Bronchial epithelial cell (primary cell): ENCODE measurements around the gene HSPA12B. TPM values are rescaled to one million over a fixed set of nuclear protein-coding genes. Genes with fewer than 3 reads are reported as not detected.

Source experiments
- DNase-seq: peaks from one replicate; pipeline ENCODE4 v3.0.0-alpha.2; 2010; ENCODE audit warnings: low read depth
- FAIRE-seq: peaks from 2 replicates; lab custom pipeline; 2011; peaks lifted over from hg19 to GRCh38; lab: Jason Lieb, UNC
- H3K27me3 ChIP-seq: 2 replicates; pipeline ENCODE4 v1.5.1; 2011; ENCODE audit warnings: low read length; ENCODE audit not compliant: control insufficient read depth, insufficient read depth
- H3K36me3 ChIP-seq: 2 replicates; pipeline ENCODE4 v1.5.1; 2011; ENCODE audit warnings: low read length; ENCODE audit not compliant: control insufficient read depth, insufficient read depth
- H3K4me3 ChIP-seq: 2 replicates; pipeline ENCODE4 v1.5.1; 2011; ENCODE audit warnings: mild to moderate bottlenecking, low read depth, low read length, control low read depth
- CTCF ChIP-seq: IDR thresholded peaks from 2 replicates; pipeline ENCODE4 v1.5.1; 2011; ENCODE audit warnings: mild to moderate bottlenecking, moderate library complexity, low read length, control low read depth, inconsistent platforms; ENCODE audit not compliant: insufficient read depth, severe bottlenecking
- total RNA-seq: library from RNA; depleted of rRNA; stranded (reverse); fragments of >200 nt; gene quantifications from 2 replicates; pipeline ENCODE4 v1.2.1, GENCODE V29; 2014

HSPA12B gene
- total RNA-seq, 1 donor from 2014 or later, result not detected

DNA sequence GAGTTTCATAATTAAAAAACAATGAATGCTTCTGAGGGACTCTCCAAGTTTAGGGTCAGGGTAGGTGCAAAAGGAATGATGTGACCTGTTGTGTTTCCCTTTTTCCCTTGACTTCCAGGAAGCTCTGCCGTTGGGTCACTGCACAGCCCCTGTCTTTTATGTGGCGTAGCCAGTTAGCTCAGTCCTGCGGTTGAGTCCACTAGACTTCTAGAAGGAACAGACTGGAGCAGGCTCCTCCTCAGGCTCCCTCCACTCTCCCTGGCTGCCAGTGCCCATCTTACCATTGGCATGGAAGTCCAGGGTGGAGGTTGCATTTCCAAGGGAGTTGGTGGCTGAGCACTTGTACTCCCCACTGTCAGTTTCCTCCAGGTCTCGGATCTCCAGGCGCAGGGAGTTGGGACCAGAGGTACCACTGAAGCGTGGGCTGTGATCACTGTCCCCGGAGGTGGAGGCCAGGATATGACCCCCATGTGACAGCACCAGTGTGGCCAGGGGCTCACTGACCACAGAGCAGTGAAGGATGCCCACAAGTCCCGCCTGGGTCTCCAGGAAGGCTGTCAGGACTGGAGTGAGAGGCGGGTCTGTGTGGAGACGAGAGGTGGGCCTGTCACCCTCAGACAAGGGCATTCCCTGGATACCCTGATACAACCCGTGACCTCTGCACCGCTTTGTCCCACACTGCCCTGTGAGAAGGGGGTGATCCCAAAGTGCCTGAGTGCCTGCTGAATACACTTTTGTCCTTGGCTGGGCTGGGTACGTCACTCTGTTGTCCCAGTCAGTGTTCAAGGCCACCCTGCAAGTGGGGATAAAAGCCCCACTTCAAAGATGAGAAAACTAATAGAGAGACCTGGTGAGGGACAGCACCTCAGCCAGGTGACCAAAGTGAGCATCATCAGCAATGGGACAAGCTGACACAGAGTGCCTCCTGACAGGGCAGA, 31.2 kb upstream of the HSPA12B start:
- no peak for FAIRE-seq
- Histone ChIP-seq H3K4me3 (no peak overlapping the region), H3K27me3 (no peaks in the 10 kb centered on the region), H3K36me3 (no peaks in the 10 kb centered on the region)
- no peak for DNase-seq
- TF ChIP-seq CTCF, result no peak

GRCh38 chr20:3702611-3703391, 29.7 kb upstream of the HSPA12B start:
- no peak overlapping the region for H3K4me3 ChIP-seq
- no peak for TF ChIP-seq CTCF
- no peaks in the 10 kb centered on the region for H3K27me3 ChIP-seq
- H3K36me3 ChIP-seq, result no peaks in the 10 kb centered on the region
- FAIRE-seq, result no peak
- no peak for DNase-seq

GRCh38 chr20:3704087-3704486, 28.4 kb upstream of the HSPA12B start:
- FAIRE-seq (no peak), DNase-seq (no peak)
- TF ChIP-seq CTCF, result no peak
- Histone ChIP-seq H3K4me3 (no peak overlapping the region), H3K36me3 (no peaks in the 10 kb centered on the region), H3K27me3 (no peaks in the 10 kb centered on the region)

DNA sequence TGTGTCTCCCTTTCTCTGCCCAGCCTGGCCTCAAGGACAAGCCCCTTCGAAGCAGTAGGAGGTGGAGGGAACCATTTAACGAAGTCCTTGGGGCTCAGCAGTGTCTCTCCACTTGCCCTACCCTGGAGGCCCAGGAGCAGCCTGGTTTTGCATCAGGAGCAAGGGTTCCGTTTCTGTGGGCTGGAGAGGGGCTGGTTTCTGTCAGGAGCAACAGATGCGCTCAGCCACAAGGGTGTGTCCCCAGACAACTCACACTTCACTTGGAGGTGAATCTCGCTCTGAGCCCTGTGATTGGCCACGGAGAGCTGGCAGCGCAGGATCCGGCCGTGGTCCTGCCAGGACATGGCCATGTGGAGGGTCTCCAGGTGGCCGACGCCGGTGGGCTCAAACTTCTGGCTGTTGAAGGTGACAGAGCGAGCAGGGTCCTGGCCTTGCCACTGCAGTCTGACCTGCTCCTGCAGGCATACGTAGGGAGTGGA, 27.0 kb upstream of the HSPA12B start:
- no peak for TF ChIP-seq CTCF
- H3K4me3 ChIP-seq, result no peak overlapping the region

DNA sequence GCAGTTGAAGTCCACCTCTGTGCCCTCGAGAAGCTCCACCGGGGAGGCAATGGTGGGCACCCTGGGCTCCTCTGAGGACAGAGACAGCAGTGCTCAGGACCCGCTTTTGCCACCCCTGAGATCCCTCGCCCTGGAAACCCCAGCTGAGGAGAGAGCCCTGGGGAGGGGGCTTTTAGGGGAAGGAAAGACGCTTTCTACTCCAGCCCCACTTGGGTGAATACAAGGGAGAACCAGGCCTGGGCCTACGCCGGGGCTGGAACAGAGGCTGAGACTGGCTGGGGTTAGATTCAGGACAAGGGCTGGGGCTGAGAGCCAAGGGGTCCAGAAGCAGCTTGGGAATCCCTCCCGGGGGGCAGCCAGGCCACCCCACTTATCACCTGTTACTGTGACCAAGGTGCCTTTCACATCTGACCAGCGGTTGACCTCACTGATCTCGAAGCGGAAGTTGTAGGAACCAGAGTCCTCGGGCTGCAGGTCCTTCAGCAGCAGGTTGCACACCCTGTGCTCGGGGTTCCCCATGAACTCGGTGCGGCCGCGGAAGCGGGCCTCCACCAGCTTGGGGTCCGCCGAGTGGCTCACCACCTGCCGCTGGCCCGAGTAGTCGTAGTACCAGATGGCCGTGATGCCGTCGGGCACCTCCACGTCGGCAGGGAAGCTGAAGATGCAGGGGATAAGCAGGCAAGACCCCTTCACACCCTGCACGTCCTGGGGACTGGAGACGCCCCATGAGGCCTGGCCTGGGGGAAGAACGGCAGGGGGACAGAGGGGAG, 26.3 kb upstream of the HSPA12B start:
- no peak overlapping the region for H3K4me3 ChIP-seq
- no peak for TF ChIP-seq CTCF
- FAIRE-seq (no peak), DNase-seq (no peak)
- no peaks in the 10 kb centered on the region for H3K36me3 ChIP-seq
- H3K27me3 ChIP-seq, result no peaks in the 10 kb centered on the region

More for the DNA sequence above, 27.0 kb upstream of the HSPA12B start:
- DNase-seq (no peak), FAIRE-seq (no peak)
- Histone ChIP-seq H3K27me3 (no peaks in the 10 kb centered on the region), H3K36me3 (no peaks in the 10 kb centered on the region)
